ENCODE results near the gene LNPEP.

Gene LNPEP

GRCh38 chr5:97085459-97086181, 149.7 kb downstream of the LNPEP start:
- no peak overlapping the region for H3K27ac ChIP-seq
- no peak for TF ChIP-seq CTCF (conservative IDR thresholded peaks at IDR 0.05)

Measured in VCaP (cell line).